Epidermal melanocyte (primary cell): ENCODE measurements around the gene RSPH1.

Experiments
- DNase-seq: peaks from one replicate; pipeline ENCODE4 v3.0.0; 2011; ENCODE audit warnings: low spot score; ENCODE audit not compliant: insufficient read length

RSPH1 gene

GRCh38 chr21:42451941-42452340 is 44.1 kb downstream of the RSPH1 start:
- DNase-seq = no peak

- no peak for DNase-seq
Measured at GRCh38 chr21:42448686-42449085, 47.3 kb downstream of the RSPH1 start.

GRCh38 chr21:42447732-42448131 is 48.3 kb downstream of the RSPH1 start:
- DNase-seq = no peak

- no peak for DNase-seq
Measured at GRCh38 chr21:42447182-42447581, 48.8 kb downstream of the RSPH1 start.

- no peak for DNase-seq
Measured at GRCh38 chr21:42446531-42446930, 49.5 kb downstream of the RSPH1 start.

GRCh38 chr21:42445311-42445710 is 50.7 kb downstream of the RSPH1 start:
- no peak for DNase-seq

- DNase-seq = no peak
Measured at GRCh38 chr21:42444745-42445059, 51.3 kb downstream of the RSPH1 start.

- no peak for DNase-seq
Measured at GRCh38 chr21:42443876-42444744, 51.9 kb downstream of the RSPH1 start.

- DNase-seq = no peak
Measured at GRCh38 chr21:42443181-42443785, 52.7 kb downstream of the RSPH1 start.

GRCh38 chr21:42441963-42442362 is 54.1 kb downstream of the RSPH1 start:
- DNase-seq = no peak

GRCh38 chr21:42440187-42440792 is 55.7 kb downstream of the RSPH1 start:
- no peak for DNase-seq

- no peak for DNase-seq
Measured at GRCh38 chr21:42439284-42440186, 56.5 kb downstream of the RSPH1 start.

GRCh38 chr21:42438316-42439205 is 57.5 kb downstream of the RSPH1 start:
- DNase-seq = no peak

GRCh38 chr21:42437786-42438185 is 58.2 kb downstream of the RSPH1 start:
- no peak for DNase-seq

- no peak for DNase-seq
Measured at GRCh38 chr21:42436914-42437313, 59.1 kb downstream of the RSPH1 start.

- DNase-seq = no peak
Measured at GRCh38 chr21:42435833-42436232, 60.2 kb downstream of the RSPH1 start.

- DNase-seq = no peak
Measured at GRCh38 chr21:42435401-42435800, 60.6 kb downstream of the RSPH1 start.

- DNase-seq = no peak
Measured at GRCh38 chr21:42434884-42435283, 61.1 kb downstream of the RSPH1 start.

- no peak for DNase-seq
Measured at GRCh38 chr21:42433946-42434551, 62.0 kb downstream of the RSPH1 start.

GRCh38 chr21:42432695-42433094 is 63.3 kb downstream of the RSPH1 start:
- DNase-seq = no peak
